Measurements from ENCODE around the gene ZNF12. TPM values are rescaled to one million over a fixed set of nuclear protein-coding genes. Genes with fewer than 3 reads are reported as not detected.

ZNF12 gene
- polyA plus RNA-seq, 2 donors, result 7.0 to 7.9 TPM

DNA sequence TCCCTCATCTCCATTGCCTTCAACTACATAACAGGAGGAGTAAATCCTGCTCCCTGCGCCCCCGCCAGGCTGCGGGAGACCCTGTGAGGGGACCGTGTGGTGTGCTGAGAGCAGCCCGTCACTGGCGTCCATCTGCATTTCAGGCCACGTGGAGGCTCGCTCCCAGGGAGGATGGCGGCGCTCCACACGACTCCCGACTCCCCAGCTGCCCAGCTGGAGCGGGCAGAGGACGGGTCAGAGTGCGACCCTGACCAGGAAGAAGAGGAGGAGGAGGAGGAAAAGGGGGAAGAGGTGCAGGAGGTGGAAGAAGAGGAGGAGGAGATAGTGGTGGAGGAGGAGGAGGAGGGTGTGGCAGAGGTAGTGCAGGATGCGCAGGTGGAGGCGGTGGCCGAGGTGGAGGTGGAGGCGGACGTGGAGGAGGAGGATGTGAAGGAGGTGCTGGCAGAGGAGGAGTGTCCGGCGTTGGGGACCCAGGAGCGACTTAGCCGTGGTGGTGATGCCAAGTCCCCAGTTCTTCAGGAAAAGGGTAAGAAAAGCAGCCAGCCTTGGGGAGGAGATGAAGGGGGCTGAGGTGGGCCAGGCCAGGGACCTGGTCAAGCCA lies 64.4 kb downstream of the ZNF12 start:
- H3K4me1 ChIP-seq (ENCODE audit: control insufficient read depth in 2 of 2, insufficient read depth in 2 of 2, low read length in 1 of 2), result peaks cover 2 to 8% of the 10 kb centered on the region in 2 donors
- no peaks in the 10 kb centered on the region for H3K27me3 ChIP-seq (ENCODE audit: control insufficient read depth in 1 of 2, insufficient read depth in 2 of 2, low read length in 2 of 2)
- WGBS, 2 donors, result 91 to 93% methylated on average over 24 of the region's 24 CpGs
- H3K4me3 ChIP-seq (ENCODE audit: low read depth in 1 of 2, low read length in 2 of 2), result no peak overlapping the region
- peaks cover 23 to 48% of the 10 kb centered on the region in 2 donors for H3K36me3 ChIP-seq (ENCODE audit: control insufficient read depth in 2 of 2, insufficient read depth in 2 of 2, low read length in 1 of 2)
- H3K9me3 ChIP-seq (ENCODE audit: control insufficient read depth in 2 of 2, insufficient read depth in 1 of 2, low read depth in 1 of 2, low read length in 1 of 2), result peaks cover 0 to 2% of the 10 kb centered on the region in 2 donors
- no peak overlapping the region for H3K27ac ChIP-seq (ENCODE audit: low read depth in 2 of 2, low read length in 1 of 2)

- Histone ChIP-seq H3K27me3 (ENCODE audit: control insufficient read depth in 1 of 2, insufficient read depth in 2 of 2, low read length in 2 of 2) (no peaks in the 10 kb centered on the region), H3K9me3 (ENCODE audit: control insufficient read depth in 2 of 2, insufficient read depth in 1 of 2, low read depth in 1 of 2, low read length in 1 of 2) (peaks cover 0 to 2% of the 10 kb centered on the region in 2 donors), H3K27ac (ENCODE audit: low read depth in 2 of 2, low read length in 1 of 2) (no peak overlapping the region), H3K36me3 (ENCODE audit: control insufficient read depth in 2 of 2, insufficient read depth in 2 of 2, low read length in 1 of 2) (peaks cover 23 to 40% of the 10 kb centered on the region in 2 donors), H3K4me1 (ENCODE audit: control insufficient read depth in 2 of 2, insufficient read depth in 2 of 2, low read length in 1 of 2) (peaks cover 0 to 9% of the 10 kb centered on the region in 2 donors), H3K4me3 (ENCODE audit: low read depth in 1 of 2, low read length in 2 of 2) (no peak overlapping the region)
- 91% methylated on average over 15 of the region's 15 CpGs for WGBS, 2 donors
Measured at GRCh38 chr7:6641305-6642035, 65.3 kb downstream of the ZNF12 start.

GRCh38 chr7:6640246-6640721 lies 66.5 kb downstream of the ZNF12 start:
- Histone ChIP-seq H3K4me1 (ENCODE audit: control insufficient read depth in 2 of 2, insufficient read depth in 2 of 2, low read length in 1 of 2) (peaks cover 0 to 15% of the 10 kb centered on the region in 2 donors), H3K36me3 (ENCODE audit: control insufficient read depth in 2 of 2, insufficient read depth in 2 of 2, low read length in 1 of 2) (peaks cover 19 to 34% of the 10 kb centered on the region in 2 donors), H3K27me3 (ENCODE audit: control insufficient read depth in 1 of 2, insufficient read depth in 2 of 2, low read length in 2 of 2) (no peaks in the 10 kb centered on the region), H3K4me3 (ENCODE audit: low read depth in 1 of 2, low read length in 2 of 2) (no peak overlapping the region), H3K9me3 (ENCODE audit: control insufficient read depth in 2 of 2, insufficient read depth in 1 of 2, low read depth in 1 of 2, low read length in 1 of 2) (peaks cover 0 to 2% of the 10 kb centered on the region in 2 donors), H3K27ac (ENCODE audit: low read depth in 2 of 2, low read length in 1 of 2) (no peak overlapping the region)
- WGBS, 2 donors, result 67 to 77% methylated on average over 11 of the region's 11 CpGs

GRCh38 chr7:6639627-6640026 lies 67.1 kb downstream of the ZNF12 start:
- Histone ChIP-seq H3K36me3 (ENCODE audit: control insufficient read depth in 2 of 2, insufficient read depth in 2 of 2, low read length in 1 of 2) (peaks cover 17 to 31% of the 10 kb centered on the region in 2 donors), H3K4me3 (ENCODE audit: low read depth in 1 of 2, low read length in 2 of 2) (no peak overlapping the region), H3K27ac (ENCODE audit: low read depth in 2 of 2, low read length in 1 of 2) (no peak overlapping the region), H3K9me3 (ENCODE audit: control insufficient read depth in 2 of 2, insufficient read depth in 1 of 2, low read depth in 1 of 2, low read length in 1 of 2) (peaks cover 0 to 2% of the 10 kb centered on the region in 2 donors), H3K27me3 (ENCODE audit: control insufficient read depth in 1 of 2, insufficient read depth in 2 of 2, low read length in 2 of 2) (no peaks in the 10 kb centered on the region), H3K4me1 (ENCODE audit: control insufficient read depth in 2 of 2, insufficient read depth in 2 of 2, low read length in 1 of 2) (peaks cover 0 to 15% of the 10 kb centered on the region in 2 donors)
- WGBS, 2 donors, result 91 to 92% methylated on average over 11 of the region's 11 CpGs

DNA sequence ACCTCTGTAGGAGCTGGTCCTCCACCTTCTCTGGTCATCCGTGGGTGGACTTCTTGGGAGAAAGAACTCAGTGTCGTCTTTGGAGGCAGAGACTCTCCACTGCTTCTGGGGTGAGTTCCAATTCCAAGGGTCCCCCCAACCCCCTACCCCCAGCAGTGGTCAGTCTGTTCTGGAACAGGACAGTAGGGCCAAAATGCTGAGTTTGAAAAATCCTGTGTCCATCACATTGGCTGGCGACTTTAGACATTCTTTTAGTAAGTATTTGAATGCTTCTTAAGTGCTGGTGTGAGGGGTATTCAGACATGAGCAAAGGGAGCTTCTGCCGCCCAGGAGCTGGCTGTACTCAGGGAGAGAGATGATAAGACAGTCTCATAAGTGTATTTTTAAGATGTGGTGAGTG lies 67.7 kb downstream of the ZNF12 start:
- WGBS, 2 donors, result 82 to 83% methylated on average over 4 of the region's 4 CpGs
- Histone ChIP-seq H3K27me3 (ENCODE audit: control insufficient read depth in 1 of 2, insufficient read depth in 2 of 2, low read length in 2 of 2) (no peaks in the 10 kb centered on the region), H3K36me3 (ENCODE audit: control insufficient read depth in 2 of 2, insufficient read depth in 2 of 2, low read length in 1 of 2) (peaks cover 13 to 25% of the 10 kb centered on the region in 2 donors), H3K27ac (ENCODE audit: low read depth in 2 of 2, low read length in 1 of 2) (no peak overlapping the region), H3K4me1 (ENCODE audit: control insufficient read depth in 2 of 2, insufficient read depth in 2 of 2, low read length in 1 of 2) (peaks cover 0 to 15% of the 10 kb centered on the region in 2 donors), H3K4me3 (ENCODE audit: low read depth in 1 of 2, low read length in 2 of 2) (no peak overlapping the region), H3K9me3 (ENCODE audit: control insufficient read depth in 2 of 2, insufficient read depth in 1 of 2, low read depth in 1 of 2, low read length in 1 of 2) (peaks cover 0 to 2% of the 10 kb centered on the region in 2 donors)

Other genes with a start within 250 kb of the ZNF12 start
- gene KDELR2, start 222.8 kb downstream of the ZNF12 start, polyA plus RNA-seq, result 10 to 100 TPM; 42.1 to 52.2 TPM
- gene GRID2IP, start 155.5 kb downstream of the ZNF12 start, polyA plus RNA-seq, result under 1 TPM; 0.39 to 0.44 TPM
- 10 to 100 TPM; 13.6 to 26.1 TPM for gene ZDHHC4, start 129.5 kb downstream of the ZNF12 start, polyA plus RNA-seq
- gene INTS15, start 116.9 kb downstream of the ZNF12 start, polyA plus RNA-seq, result 10 to 100 TPM in 1 of 2 donors, 1 to 10 TPM in 1; 8.9 to 11.8 TPM
- gene ZNF853, start 91.3 kb downstream of the ZNF12 start, polyA plus RNA-seq, result 1 to 10 TPM in 1 of 2 donors, under 1 TPM in 1; 0.35 to 1.2 TPM
- 10 to 100 TPM; 11.9 to 21.1 TPM for gene ZNF316, start 69.6 kb downstream of the ZNF12 start, polyA plus RNA-seq
- gene RSPH10B2, start 47.2 kb upstream of the ZNF12 start, polyA plus RNA-seq, result under 1 TPM; 0.04 to 0.10 TPM
- 10 to 100 TPM; 20.5 to 40.3 TPM for gene CCZ1B, start 119.3 kb upstream of the ZNF12 start, polyA plus RNA-seq

All from esophagus (tissue), 2 donors.